Fibroblast of lung (primary cell): ENCODE data around the gene RER1. TPM values are rescaled to one million over a fixed set of nuclear protein-coding genes. Genes with fewer than 3 reads are reported as not detected.

Experiments used
- DNase-seq, 2 donors: peaks; one replicate each; pipeline versions ENCODE4 v3.0.0 to v3.0.0-alpha.2; 2010; ENCODE audit warnings: low read depth in 2 of 2
- H2AFZ ChIP-seq: 2 replicates; pipeline ENCODE4 v1.5.1; 2012; ENCODE audit warnings: low read length, control low read depth, inconsistent platforms
- H3K27ac ChIP-seq: 2 replicates; pipeline ENCODE4 v1.5.1; 2011; ENCODE audit warnings: low read length, control low read depth; ENCODE audit not compliant: insufficient read depth
- H3K27me3 ChIP-seq: 2 replicates; pipeline ENCODE4 v1.5.1; 2011; ENCODE audit warnings: mild to moderate bottlenecking, low read length; ENCODE audit not compliant: control insufficient read depth, insufficient read depth
- H3K36me3 ChIP-seq: 2 replicates; pipeline ENCODE4 v1.5.1; 2011; ENCODE audit warnings: low read length; ENCODE audit not compliant: control insufficient read depth, insufficient read depth
- H3K4me1 ChIP-seq: 2 replicates; pipeline ENCODE4 v1.5.1; 2011; ENCODE audit warnings: low read length; ENCODE audit not compliant: control insufficient read depth, insufficient read depth; ENCODE audit errors: extremely low read depth
- H3K4me2 ChIP-seq: 2 replicates; pipeline ENCODE4 v1.5.1; 2011; ENCODE audit warnings: low read length, control low read depth; ENCODE audit not compliant: insufficient read depth; ENCODE audit errors: extremely low read depth
- H3K4me3 ChIP-seq, 4 experiments: fragments of 200-600 bp in 1 of 4; sonication (generic) in 1 of 4; replicated peaks in 1 of 4; 2 replicates each; pipeline ENCODE4 v1.5.1; 2011 to 2016; ENCODE audit warnings: low read length in 4 of 4, low read depth in 3 of 4, mild to moderate bottlenecking in 3 of 4, control low read depth in 2 of 4, inconsistent platforms in 1 of 4, mixed read lengths in 1 of 4; ENCODE audit not compliant: insufficient read depth in 1 of 4; ENCODE audit errors: control extremely low read depth in 1 of 4
- H3K79me2 ChIP-seq: 2 replicates; pipeline ENCODE4 v1.5.1; 2012; ENCODE audit warnings: mild to moderate bottlenecking, low read length, inconsistent platforms; ENCODE audit not compliant: control insufficient read depth, insufficient read depth
- H3K9ac ChIP-seq: 2 replicates; pipeline ENCODE4 v1.5.1; 2011; ENCODE audit warnings: mild to moderate bottlenecking, low read length, control low read depth; ENCODE audit not compliant: insufficient read depth
- H3K9me3 ChIP-seq: 2 replicates; pipeline ENCODE4 v1.5.1; 2012; ENCODE audit warnings: low read depth, low read length; ENCODE audit not compliant: control insufficient read depth, insufficient read depth
- H4K20me1 ChIP-seq: 2 replicates; pipeline ENCODE4 v1.5.1; 2011; ENCODE audit warnings: low read length; ENCODE audit not compliant: control insufficient read depth, insufficient read depth; ENCODE audit errors: extremely low read depth
- CTCF ChIP-seq, 2 donors: IDR thresholded peaks in 1 of 2; conservative IDR thresholded peaks in 1 of 2; 1 replicate in 1 of 2; 2 replicates in 1 of 2; pipeline ENCODE4 v1.5.1; 2011 to 2012; ENCODE audit warnings: low read length in 2 of 2, control low read depth in 1 of 2, inconsistent platforms in 1 of 2, low read depth in 1 of 2, mild to moderate bottlenecking in 1 of 2
- EZH2 ChIP-seq: IDR thresholded peaks from 2 replicates; pipeline ENCODE4 v1.5.1; 2012; ENCODE audit warnings: low read length, control low read depth, mild to moderate bottlenecking; ENCODE audit errors: missing control alignments
- polyA plus RNA-seq, 2 donors: library from polyadenylated mRNA; depleted of rRNA in 1 of 2; stranded (reverse) in 1 of 2; unstranded in 1 of 2; fragments of >200 nt; gene quantifications; 2 replicates each; pipeline ENCODE4 v1.2.1, GENCODE V29; 2011 to 2012; ENCODE audit warnings: missing spikeins in 1 of 2
- total RNA-seq: library from RNA; depleted of rRNA; stranded (reverse); fragments of >200 nt; gene quantifications from 2 replicates; pipeline ENCODE4 v1.2.1, GENCODE V29; 2014

The RER1 gene
- total and polyA plus RNA-seq, 2 donors (not counting 1 experiment from before 2014, with no cell fraction given), result 76.1 to 271 TPM

GRCh38 chr1:2414297-2414958 is 22.8 kb downstream of the RER1 start:
- H2AFZ ChIP-seq, result peak overlapping the region; percentile 46
- H3K9me3 ChIP-seq, result no peaks in the 10 kb centered on the region
- peaks cover 5% of the 10 kb centered on the region for H3K79me2 ChIP-seq
- H3K4me3 ChIP-seq, result no peak overlapping the region
- no peaks in the 10 kb centered on the region for H4K20me1 ChIP-seq
- no peak overlapping the region for H3K9ac ChIP-seq
- DNase-seq, result peak; percentile 35 to 53
- peak overlapping the region; percentile 64 for H3K4me2 ChIP-seq
- TF ChIP-seq CTCF (conservative IDR thresholded peaks at IDR 0.05 in 1 of 2, IDR thresholded peaks at IDR 0.05 in 1 of 2; ENCODE audit: low read depth in 1 of 2, low read length in 2 of 2), result peak; percentile 76 to 80
- no peak for TF ChIP-seq EZH2
- no peaks in the 10 kb centered on the region for H3K27me3 ChIP-seq
- H3K4me1 ChIP-seq, result peaks cover 6% of the 10 kb centered on the region
- no peaks in the 10 kb centered on the region for H3K36me3 ChIP-seq
- H3K27ac ChIP-seq, result no peak overlapping the region

GRCh38 chr1:2415337-2415736 is 23.7 kb downstream of the RER1 start:
- Histone ChIP-seq H3K9ac (no peak overlapping the region), H4K20me1 (no peaks in the 10 kb centered on the region), H2AFZ (no peak overlapping the region), H3K4me1 (peaks cover 6% of the 10 kb centered on the region), H3K36me3 (no peaks in the 10 kb centered on the region), H3K4me3 (no peak overlapping the region), H3K9me3 (no peaks in the 10 kb centered on the region), H3K27ac (no peak overlapping the region), H3K4me2 (no peak overlapping the region), H3K27me3 (no peaks in the 10 kb centered on the region), H3K79me2 (peaks cover 5% of the 10 kb centered on the region)
- DNase-seq, result no peak
- no peak for TF ChIP-seq CTCF (conservative IDR thresholded peaks at IDR 0.05 in 1 of 2, IDR thresholded peaks at IDR 0.05 in 1 of 2; ENCODE audit: low read depth in 1 of 2, low read length in 2 of 2)
- no peak for TF ChIP-seq EZH2

DNA sequence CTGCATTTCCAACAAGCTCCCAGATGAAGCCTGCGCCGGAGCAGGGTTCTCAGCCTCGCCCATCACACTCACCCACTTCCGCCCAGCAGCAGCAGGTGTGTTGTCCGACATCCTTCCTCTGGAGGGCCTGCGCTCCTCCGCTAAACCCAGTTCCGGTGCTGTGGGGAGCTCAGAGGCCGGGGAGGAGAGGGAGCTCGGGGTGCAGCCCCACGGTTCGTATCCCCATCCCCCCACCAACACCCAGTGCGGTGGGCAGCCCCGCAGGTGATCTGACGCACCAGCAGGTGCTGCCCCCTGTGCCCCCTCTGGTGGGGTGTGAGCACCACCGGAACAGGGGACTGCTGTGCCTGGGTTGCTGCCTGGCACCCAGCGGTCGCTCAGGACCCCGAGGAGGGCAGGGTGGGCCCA is 24.2 kb downstream of the RER1 start:
- Histone ChIP-seq H3K27me3 (no peaks in the 10 kb centered on the region), H4K20me1 (no peaks in the 10 kb centered on the region), H2AFZ (no peak overlapping the region), H3K4me3 (no peak overlapping the region), H3K9ac (no peak overlapping the region), H3K4me1 (peaks cover 6% of the 10 kb centered on the region), H3K36me3 (no peaks in the 10 kb centered on the region), H3K79me2 (peaks cover 5% of the 10 kb centered on the region), H3K4me2 (no peak overlapping the region), H3K9me3 (no peaks in the 10 kb centered on the region), H3K27ac (no peak overlapping the region)
- TF ChIP-seq CTCF (conservative IDR thresholded peaks at IDR 0.05 in 1 of 2, IDR thresholded peaks at IDR 0.05 in 1 of 2; ENCODE audit: low read depth in 1 of 2, low read length in 2 of 2), result no peak
- no peak for TF ChIP-seq EZH2
- DNase-seq, result no peak
